ENCODE measurements around the gene PPFIA1.

The PPFIA1 gene

GRCh38 chr11:70229737-70230136, 40.8 kb upstream of the PPFIA1 start:
- ATAC-seq (ENCODE audit: low read depth) = no peak
- Histone ChIP-seq H3K27me3 (ENCODE audit: insufficient read depth, poor library complexity, severe bottlenecking) (no peaks in the 10 kb centered on the region), H3K36me3 (ENCODE audit: low read depth) (no peaks in the 10 kb centered on the region), H3K4me1 (ENCODE audit: insufficient read depth, poor library complexity, severe bottlenecking) (peaks cover 5% of the 10 kb centered on the region), H3K27ac (ENCODE audit: poor library complexity, severe bottlenecking) (no peak overlapping the region), H3K4me3 (ENCODE audit: severe bottlenecking) (no peak overlapping the region), H3K9me3 (ENCODE audit: severe bottlenecking) (no peaks in the 10 kb centered on the region)
- no peak for DNase-seq (ENCODE audit: low spot score)
- no peak for TF ChIP-seq CTCF (IDR thresholded peaks at IDR 0.05; ENCODE audit: poor library complexity, severe bottlenecking)

- H3K27ac ChIP-seq (ENCODE audit: poor library complexity, severe bottlenecking) = no peak overlapping the region
- no peaks in the 10 kb centered on the region for H3K36me3 ChIP-seq (ENCODE audit: low read depth)
- peaks cover 5% of the 10 kb centered on the region for H3K4me1 ChIP-seq (ENCODE audit: insufficient read depth, poor library complexity, severe bottlenecking)
- ATAC-seq (ENCODE audit: low read depth) = no peak
- no peak for DNase-seq (ENCODE audit: low spot score)
- H3K9me3 ChIP-seq (ENCODE audit: severe bottlenecking) = no peaks in the 10 kb centered on the region
- H3K4me3 ChIP-seq (ENCODE audit: severe bottlenecking) = no peak overlapping the region
- no peaks in the 10 kb centered on the region for H3K27me3 ChIP-seq (ENCODE audit: insufficient read depth, poor library complexity, severe bottlenecking)
- TF ChIP-seq CTCF (IDR thresholded peaks at IDR 0.05; ENCODE audit: poor library complexity, severe bottlenecking) = no peak
Measured at GRCh38 chr11:70230151-70230839, 40.2 kb upstream of the PPFIA1 start.

DNA sequence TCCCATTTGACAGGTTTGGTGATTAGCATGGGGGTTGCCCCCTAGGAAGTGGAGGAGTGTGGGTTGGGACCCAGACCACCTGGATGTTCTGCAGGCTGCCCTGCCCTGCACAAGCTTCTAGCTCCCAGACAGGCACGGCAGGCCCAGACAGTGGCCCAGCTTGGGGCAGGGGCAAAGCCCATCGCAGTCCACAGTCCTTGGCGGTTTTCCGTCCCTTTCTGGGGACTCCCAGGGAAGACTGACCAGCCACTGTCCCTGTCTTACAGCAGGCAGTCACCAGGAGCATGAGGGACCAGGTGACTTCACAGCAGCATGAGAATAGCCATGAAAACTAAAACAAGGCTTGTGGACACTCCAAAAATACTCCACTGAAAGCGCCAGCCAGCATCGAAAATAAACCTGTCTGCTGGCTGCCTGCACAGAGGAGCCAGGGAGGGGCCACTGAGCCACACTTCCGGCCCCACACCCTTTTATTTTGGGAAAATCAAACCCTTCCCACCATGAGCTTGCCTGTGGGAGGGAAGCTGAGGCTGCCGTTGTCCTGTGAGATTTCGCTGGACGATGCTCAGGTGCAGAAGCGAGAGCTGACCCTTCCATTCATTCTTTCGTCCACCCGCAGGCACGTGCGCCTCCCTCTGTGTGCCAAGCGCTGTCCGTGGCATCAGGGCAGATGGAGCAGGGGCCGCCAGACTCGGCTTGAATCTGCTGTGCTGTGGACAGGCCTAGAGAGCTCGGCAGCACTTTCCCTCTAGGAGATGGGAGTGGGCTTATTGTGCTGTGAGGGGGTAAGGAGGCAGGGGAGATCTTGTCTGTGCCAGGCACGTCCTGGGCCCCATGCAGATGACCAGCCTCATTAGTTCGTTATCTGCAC, 39.4 kb upstream of the PPFIA1 start:
- Histone ChIP-seq H3K4me3 (ENCODE audit: severe bottlenecking) (no peak overlapping the region), H3K27ac (ENCODE audit: poor library complexity, severe bottlenecking) (no peak overlapping the region), H3K4me1 (ENCODE audit: insufficient read depth, poor library complexity, severe bottlenecking) (peaks cover 5% of the 10 kb centered on the region), H3K27me3 (ENCODE audit: insufficient read depth, poor library complexity, severe bottlenecking) (no peaks in the 10 kb centered on the region), H3K36me3 (ENCODE audit: low read depth) (no peaks in the 10 kb centered on the region), H3K9me3 (ENCODE audit: severe bottlenecking) (no peaks in the 10 kb centered on the region)
- ATAC-seq (ENCODE audit: low read depth) (no peak), DNase-seq (ENCODE audit: low spot score) (no peak)
- no peak for TF ChIP-seq CTCF (IDR thresholded peaks at IDR 0.05; ENCODE audit: poor library complexity, severe bottlenecking)

GRCh38 chr11:70233034-70233433, 37.5 kb upstream of the PPFIA1 start:
- Histone ChIP-seq H3K27ac (ENCODE audit: poor library complexity, severe bottlenecking) (peak overlapping the region; percentile 41), H3K27me3 (ENCODE audit: insufficient read depth, poor library complexity, severe bottlenecking) (no peaks in the 10 kb centered on the region), H3K4me3 (ENCODE audit: severe bottlenecking) (no peak overlapping the region), H3K9me3 (ENCODE audit: severe bottlenecking) (no peaks in the 10 kb centered on the region), H3K36me3 (ENCODE audit: low read depth) (no peaks in the 10 kb centered on the region), H3K4me1 (ENCODE audit: insufficient read depth, poor library complexity, severe bottlenecking) (peaks cover 5% of the 10 kb centered on the region)
- no peak for DNase-seq (ENCODE audit: low spot score)
- no peak for TF ChIP-seq CTCF (IDR thresholded peaks at IDR 0.05; ENCODE audit: poor library complexity, severe bottlenecking)
- peak; percentile 6; the same call in 2 of the 3 replicates for ATAC-seq (ENCODE audit: low read depth)

All from RWPE2 (cell line).